Measurements from ENCODE around the gene BRD2.

Gene BRD2

DNA sequence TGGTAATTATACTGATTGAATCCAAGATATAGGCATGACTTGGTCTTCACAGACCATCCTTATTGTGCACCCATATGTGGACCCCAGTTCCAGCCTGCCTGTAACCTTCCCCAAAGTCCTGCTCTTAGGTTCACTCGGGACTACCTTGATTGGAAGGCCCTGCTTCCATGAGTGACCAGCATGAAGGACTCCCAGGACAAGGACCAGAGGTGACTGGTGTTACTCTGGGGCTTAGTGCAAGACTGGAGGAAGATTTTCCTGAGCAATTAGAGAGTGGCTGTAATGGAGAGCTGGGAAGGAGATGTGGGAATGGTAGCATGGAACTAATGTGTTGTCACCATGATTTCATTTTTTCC, 15.1 kb downstream of the BRD2 start:
- Histone ChIP-seq H3K4me1 (no peaks in the 10 kb centered on the region), H3K9me3 (no peaks in the 10 kb centered on the region), H3K4me3 (ENCODE audit: low read depth, low read length) (no peak overlapping the region), H3K27me3 (no peaks in the 10 kb centered on the region), H3K36me3 (peaks cover 39% of the 10 kb centered on the region)
- TF ChIP-seq, protein P1, sequence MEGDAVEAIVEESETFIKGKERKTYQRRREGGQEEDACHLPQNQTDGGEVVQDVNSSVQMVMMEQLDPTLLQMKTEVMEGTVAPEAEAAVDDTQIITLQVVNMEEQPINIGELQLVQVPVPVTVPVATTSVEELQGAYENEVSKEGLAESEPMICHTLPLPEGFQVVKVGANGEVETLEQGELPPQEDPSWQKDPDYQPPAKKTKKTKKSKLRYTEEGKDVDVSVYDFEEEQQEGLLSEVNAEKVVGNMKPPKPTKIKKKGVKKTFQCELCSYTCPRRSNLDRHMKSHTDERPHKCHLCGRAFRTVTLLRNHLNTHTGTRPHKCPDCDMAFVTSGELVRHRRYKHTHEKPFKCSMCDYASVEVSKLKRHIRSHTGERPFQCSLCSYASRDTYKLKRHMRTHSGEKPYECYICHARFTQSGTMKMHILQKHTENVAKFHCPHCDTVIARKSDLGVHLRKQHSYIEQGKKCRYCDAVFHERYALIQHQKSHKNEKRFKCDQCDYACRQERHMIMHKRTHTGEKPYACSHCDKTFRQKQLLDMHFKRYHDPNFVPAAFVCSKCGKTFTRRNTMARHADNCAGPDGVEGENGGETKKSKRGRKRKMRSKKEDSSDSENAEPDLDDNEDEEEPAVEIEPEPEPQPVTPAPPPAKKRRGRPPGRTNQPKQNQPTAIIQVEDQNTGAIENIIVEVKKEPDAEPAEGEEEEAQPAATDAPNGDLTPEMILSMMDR (IDR thresholded peaks at IDR 0.05; ENCODE audit: low read depth, low read length): no peak
- no peak for DNase-seq

DNA sequence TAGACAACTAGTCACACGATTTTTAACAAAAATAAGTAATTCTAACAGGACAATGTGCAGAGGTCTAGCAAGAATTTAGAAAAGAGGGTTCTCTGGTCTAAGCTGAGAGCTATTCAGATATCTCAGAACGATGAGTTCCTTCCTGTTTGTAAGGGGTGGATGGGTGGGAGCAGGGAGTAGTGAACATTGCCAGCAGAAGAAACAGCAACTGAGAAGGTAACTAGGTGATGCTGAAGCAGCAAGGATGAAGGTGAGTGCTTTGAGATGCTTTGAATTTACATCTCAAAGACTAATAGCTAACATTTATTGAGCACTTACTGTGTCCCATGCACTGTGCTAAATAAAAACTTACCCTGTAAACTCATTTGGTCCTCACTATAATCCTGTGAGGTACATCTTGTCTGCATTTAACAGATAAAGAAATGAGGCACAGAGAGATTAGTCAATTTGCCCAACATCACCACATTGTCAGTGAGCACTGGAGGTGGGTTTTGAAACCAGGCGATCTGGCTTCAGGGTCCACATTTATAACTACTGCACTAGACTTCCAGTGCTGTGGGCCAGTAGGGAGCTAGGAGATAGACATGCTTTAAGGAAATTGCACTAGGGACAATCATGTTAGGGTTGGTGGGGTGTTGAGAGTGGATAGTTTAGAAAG, 15.7 kb downstream of the BRD2 start:
- H3K27me3 ChIP-seq: no peaks in the 10 kb centered on the region
- peaks cover 33% of the 10 kb centered on the region for H3K36me3 ChIP-seq
- no peaks in the 10 kb centered on the region for H3K9me3 ChIP-seq
- H3K4me1 ChIP-seq: no peaks in the 10 kb centered on the region
- H3K4me3 ChIP-seq (ENCODE audit: low read depth, low read length): no peak overlapping the region
- DNase-seq: no peak
- TF ChIP-seq, protein P1 (IDR thresholded peaks at IDR 0.05; ENCODE audit: low read depth, low read length): no peak

DNA sequence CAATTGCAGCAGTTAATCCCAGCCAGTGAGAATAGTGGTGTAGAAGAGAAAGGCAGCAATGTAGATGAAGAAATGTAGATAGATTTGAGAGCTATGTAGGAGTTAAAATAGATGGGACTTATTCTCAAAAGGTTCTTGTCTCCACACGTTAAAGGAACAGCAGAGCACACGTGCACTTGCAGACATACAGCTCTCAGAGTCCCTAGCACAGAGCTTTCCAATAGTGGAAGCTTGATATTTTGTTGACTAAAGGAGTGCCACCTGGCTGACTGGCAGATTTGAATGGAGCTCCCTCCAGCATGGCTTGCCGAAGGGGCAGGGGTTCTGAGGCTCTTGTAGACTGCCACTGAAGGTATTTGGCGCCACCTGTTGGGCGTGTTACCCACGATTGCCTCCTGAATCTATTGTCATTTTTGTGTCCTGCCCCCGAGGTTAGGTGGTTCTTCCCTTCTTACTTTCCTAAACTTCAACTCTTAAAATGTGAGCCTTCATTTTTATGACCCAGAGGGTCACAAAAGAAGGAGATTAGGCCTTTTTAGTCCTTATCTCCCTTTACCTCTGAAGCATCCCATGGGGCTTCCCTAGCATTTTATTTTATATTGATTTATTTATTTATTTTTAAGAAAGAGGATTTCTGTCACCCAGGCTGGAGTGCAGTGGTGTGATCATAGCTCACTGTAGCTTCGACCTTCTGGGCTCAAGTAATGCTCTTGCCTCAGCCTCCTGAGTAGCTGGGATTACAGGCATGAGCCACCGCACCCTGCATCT, 16.4 kb downstream of the BRD2 start:
- Histone ChIP-seq H3K4me1 (no peaks in the 10 kb centered on the region), H3K9me3 (no peaks in the 10 kb centered on the region), H3K36me3 (peaks cover 26% of the 10 kb centered on the region), H3K4me3 (ENCODE audit: low read depth, low read length) (no peak overlapping the region), H3K27me3 (peaks cover 3% of the 10 kb centered on the region; the same call in 1 of the 2 replicates)
- DNase-seq: peak; percentile 90
- TF ChIP-seq, protein P1 (IDR thresholded peaks at IDR 0.05; ENCODE audit: low read depth, low read length): peak; percentile 91

DNA sequence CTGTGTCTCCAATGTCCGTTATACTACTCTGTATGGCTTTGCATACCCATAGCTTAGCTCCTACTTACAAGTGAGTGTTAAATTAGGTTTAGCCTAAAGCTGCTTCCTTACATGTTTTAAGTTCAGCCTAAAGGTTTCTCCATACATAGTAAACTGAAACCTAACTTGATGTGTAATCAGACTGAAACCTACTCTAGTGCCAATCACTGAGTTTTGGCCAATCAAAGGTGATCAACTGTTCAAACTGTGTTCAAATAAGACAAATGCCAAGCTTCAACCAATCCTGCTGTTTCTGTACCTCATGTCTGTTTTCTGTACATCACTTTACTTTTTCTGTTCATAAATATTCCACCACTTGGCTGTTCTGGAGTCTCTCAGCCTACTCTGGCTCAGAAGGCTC, 21.0 kb downstream of the BRD2 start:
- peaks cover 3% of the 10 kb centered on the region for H3K27me3 ChIP-seq
- no peaks in the 10 kb centered on the region for H3K4me1 ChIP-seq
- TF ChIP-seq, protein P1 (IDR thresholded peaks at IDR 0.05; ENCODE audit: low read depth, low read length): no peak
- DNase-seq: no peak
- no peak overlapping the region for H3K4me3 ChIP-seq (ENCODE audit: low read depth, low read length)
- H3K9me3 ChIP-seq: no peaks in the 10 kb centered on the region
- H3K36me3 ChIP-seq: no peaks in the 10 kb centered on the region

DNA sequence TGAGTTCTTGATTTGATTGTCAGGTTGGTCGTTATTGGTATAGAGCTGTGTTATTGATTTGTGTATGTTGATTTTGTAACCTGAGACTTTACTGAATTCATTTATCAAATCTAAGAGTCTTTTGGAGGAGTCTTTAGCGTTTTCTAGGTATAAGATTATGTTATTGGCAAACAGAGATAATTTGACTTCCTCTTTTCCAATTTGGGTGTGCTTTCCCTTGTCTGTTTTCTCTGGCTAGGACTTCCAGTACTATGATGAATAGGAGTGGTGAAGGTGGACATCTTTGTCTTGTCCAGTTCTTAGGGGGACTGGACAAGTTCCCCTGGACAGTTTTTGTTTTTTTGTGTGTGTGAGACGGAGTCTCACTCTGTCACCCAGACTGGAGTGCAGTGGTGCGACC, 23.6 kb downstream of the BRD2 start:
- H3K9me3 ChIP-seq: no peaks in the 10 kb centered on the region
- peaks cover 6% of the 10 kb centered on the region for H3K27me3 ChIP-seq
- DNase-seq: no peak
- no peak overlapping the region for H3K4me3 ChIP-seq (ENCODE audit: low read depth, low read length)
- no peaks in the 10 kb centered on the region for H3K36me3 ChIP-seq
- H3K4me1 ChIP-seq: no peaks in the 10 kb centered on the region
- TF ChIP-seq, protein P1 (IDR thresholded peaks at IDR 0.05; ENCODE audit: low read depth, low read length): no peak

DNA sequence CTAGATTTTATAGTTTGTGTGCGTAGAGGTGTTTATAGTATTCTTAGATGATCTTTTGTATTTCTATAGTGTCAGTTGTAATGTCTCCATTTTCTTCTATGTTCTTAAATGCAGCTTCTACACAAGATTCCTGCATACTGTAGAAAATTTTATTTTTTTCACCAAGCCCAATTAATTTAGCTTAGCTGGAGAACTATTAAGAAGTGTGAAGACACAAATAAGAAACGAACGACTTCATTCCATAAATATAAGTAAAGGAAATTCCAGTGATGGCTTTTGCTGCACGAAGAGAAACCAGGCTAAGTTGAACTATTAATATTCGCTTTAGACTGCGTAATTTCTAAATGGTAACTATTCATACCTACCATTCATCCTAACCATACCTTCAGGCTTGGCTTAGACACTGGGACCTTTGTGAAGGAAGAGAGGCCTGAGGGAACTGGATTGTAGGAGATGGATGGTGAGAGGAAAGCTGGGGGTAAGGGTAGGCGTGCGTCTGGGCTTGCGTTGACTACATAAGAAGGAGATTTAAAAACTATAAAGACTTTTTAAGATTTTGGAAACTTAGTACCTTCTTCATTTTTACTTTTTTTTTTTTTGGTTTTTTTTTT, 25.1 kb downstream of the BRD2 start:
- H3K36me3 ChIP-seq: no peaks in the 10 kb centered on the region
- H3K27me3 ChIP-seq: peaks cover 16% of the 10 kb centered on the region
- H3K9me3 ChIP-seq: no peaks in the 10 kb centered on the region
- TF ChIP-seq, protein P1 (IDR thresholded peaks at IDR 0.05; ENCODE audit: low read depth, low read length): no peak
- DNase-seq: no peak
- H3K4me3 ChIP-seq (ENCODE audit: low read depth, low read length): no peak overlapping the region
- H3K4me1 ChIP-seq: no peaks in the 10 kb centered on the region

All from BE2C (cell line).